IPS-20b (cell line): ENCODE data around the gene IFT43.

Source experiments
- H3K27ac ChIP-seq: one replicate; pipeline ENCODE4 v1.5.1; 2013; ENCODE audit warnings: low read length
- H3K27me3 ChIP-seq: 2 replicates; pipeline ENCODE4 v1.6.1; 2013; ENCODE audit warnings: mild to moderate bottlenecking, low read length, inconsistent platforms; ENCODE audit not compliant: insufficient read depth
- H3K36me3 ChIP-seq: 2 replicates; pipeline ENCODE4 v1.6.1; 2013; ENCODE audit warnings: low read depth, mild to moderate bottlenecking, inconsistent platforms, low read length, moderate library complexity; ENCODE audit not compliant: insufficient read depth
- H3K4me1 ChIP-seq: 2 replicates; pipeline ENCODE4 v1.6.1; 2013; ENCODE audit warnings: mild to moderate bottlenecking, control low read depth, inconsistent platforms, low read length, moderate library complexity; ENCODE audit not compliant: insufficient read depth
- H3K4me3 ChIP-seq: 2 replicates; pipeline ENCODE4 v1.5.1; 2013; ENCODE audit warnings: mild to moderate bottlenecking, low read length, inconsistent platforms
- H3K9ac ChIP-seq: 2 replicates; pipeline ENCODE4 v1.6.1; 2013; ENCODE audit warnings: low read depth, mild to moderate bottlenecking, inconsistent platforms, low read length, moderate library complexity
- H3K9me3 ChIP-seq: 2 replicates; pipeline ENCODE4 v1.6.1; 2013; ENCODE audit warnings: mild to moderate bottlenecking, low read depth, low read length, inconsistent platforms; ENCODE audit not compliant: insufficient read depth

IFT43 gene

DNA sequence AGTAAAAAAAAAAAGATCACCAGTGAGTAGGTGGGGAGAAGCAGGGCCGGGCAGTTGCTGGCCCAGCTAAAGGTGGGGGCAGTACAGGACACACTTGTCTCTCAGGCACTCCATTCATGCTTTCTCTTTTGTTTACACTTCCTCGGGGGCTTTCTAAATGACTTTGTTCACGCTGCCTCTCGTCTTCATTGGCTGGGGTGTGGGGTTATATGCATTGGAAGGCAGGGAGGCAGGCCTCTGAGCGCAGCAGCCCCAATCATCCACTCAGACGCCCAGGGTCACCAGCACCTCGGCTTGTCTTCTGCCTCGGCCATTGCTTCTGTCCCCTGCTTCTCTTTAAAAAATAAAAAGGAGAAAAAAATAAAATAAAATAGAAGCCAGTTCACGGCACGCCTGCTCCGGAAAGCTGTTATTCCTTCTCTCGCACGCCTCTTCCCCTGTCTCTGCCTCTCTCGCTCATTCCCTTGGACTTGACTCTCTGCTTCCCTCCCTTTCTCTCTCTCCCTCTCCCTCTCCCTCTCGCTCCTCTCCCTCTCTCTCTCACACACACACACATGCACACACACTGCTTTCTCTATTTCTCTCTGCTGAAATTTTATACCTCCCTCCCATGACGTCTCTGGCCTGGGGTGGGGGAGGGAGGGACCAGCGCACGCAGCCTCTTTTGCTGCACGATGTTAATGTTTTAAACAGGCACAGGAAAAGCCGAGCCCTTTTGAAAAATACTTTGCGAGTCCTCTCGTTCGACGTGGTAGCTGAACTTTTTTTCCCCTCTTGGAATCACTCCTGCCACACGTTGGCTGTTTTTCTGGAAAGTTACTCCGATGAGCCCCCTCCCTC lies 3.9 kb upstream of the IFT43 start, which contains the start of gene TGFB3:
TGFB3 (minus strand) TSS at position 570 of the 840 bp plus-strand sequence. CDS start 1,102 bp downstream, outside the sequence.
- Histone ChIP-seq H3K9ac (peak within 1 kb of the TSS; percentile 29; the same call in 1 of the 2 replicates), H3K4me1 (peaks cover 8% of the 10 kb centered on the region; the same call in 1 of the 2 replicates), H3K27ac (no peak within 1 kb of the TSS), H3K36me3 (no peaks in the 10 kb centered on the region), H3K4me3 (peak within 1 kb of the TSS; percentile 83), H3K27me3 (peaks cover 46% of the 10 kb centered on the region), H3K9me3 (no peaks in the 10 kb centered on the region)

DNA sequence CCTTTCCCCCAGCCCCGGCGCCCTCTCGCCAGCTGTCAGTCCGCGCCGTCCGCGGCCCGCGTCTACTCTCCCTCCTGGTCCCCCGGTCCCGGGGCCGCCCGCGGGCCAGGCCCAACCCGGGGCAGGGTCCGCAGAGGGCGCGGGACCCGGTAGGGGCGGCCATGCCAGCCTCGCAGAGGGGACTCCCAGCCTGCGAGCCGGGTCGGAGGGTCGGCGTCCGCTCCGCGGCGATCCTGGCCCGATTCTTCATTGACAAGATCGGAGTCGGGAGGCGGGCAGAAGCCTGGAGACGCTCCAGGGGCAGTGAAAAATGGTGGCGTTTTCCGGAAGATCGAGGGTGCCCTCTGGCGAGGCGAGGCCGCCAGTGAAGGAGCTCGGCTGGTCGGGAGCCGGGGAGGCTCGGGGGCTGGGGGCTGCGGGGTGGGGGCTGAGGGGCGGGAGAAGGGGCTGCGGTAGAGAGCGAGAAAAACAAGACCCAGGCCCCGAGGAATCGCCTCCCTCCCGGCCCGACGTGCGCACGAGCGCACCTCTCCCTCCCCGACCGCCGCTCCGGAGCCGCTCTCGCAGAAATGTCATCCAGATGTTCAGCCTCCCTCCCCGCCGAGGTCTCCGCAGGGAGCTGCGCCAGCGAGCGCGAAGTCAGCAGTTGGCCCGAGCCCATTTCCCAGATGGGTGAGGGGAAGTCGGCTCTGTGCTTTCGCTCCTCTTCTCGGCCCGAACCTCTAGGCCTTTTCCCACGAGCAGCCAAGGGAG lies 3.1 kb upstream of the IFT43 start:
- no peaks in the 10 kb centered on the region for H3K36me3 ChIP-seq
- no peaks in the 10 kb centered on the region for H3K9me3 ChIP-seq
- peaks cover 8% of the 10 kb centered on the region; the same call in 1 of the 2 replicates for H3K4me1 ChIP-seq
- peaks cover 46% of the 10 kb centered on the region for H3K27me3 ChIP-seq
- peak overlapping the region; percentile 29; the same call in 1 of the 2 replicates for H3K9ac ChIP-seq
- no peak overlapping the region for H3K27ac ChIP-seq
- peak overlapping the region; percentile 83 for H3K4me3 ChIP-seq

DNA sequence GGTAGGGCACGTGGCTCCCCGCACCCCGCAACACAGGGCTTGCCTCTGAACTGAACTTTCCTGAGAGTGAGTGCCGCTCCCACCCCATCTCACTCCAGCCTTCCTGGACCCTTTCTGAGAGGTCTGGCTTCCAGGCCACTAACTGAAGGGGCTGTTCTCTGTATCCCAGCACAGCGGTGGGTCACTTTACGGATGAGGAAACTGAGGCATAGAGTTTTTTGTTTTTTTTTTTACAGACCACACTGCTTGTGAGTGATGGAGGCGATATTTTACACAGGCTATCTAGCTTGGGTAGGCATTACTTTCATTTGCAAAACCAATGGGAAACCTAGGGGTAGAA lies 2.6 kb upstream of the IFT43 start:
- H3K36me3 ChIP-seq, result no peaks in the 10 kb centered on the region
- no peak overlapping the region for H3K9ac ChIP-seq
- peaks cover 8% of the 10 kb centered on the region; the same call in 1 of the 2 replicates for H3K4me1 ChIP-seq
- no peaks in the 10 kb centered on the region for H3K9me3 ChIP-seq
- H3K4me3 ChIP-seq, result peak overlapping the region; percentile 83
- no peak overlapping the region for H3K27ac ChIP-seq
- H3K27me3 ChIP-seq, result peaks cover 46% of the 10 kb centered on the region

DNA sequence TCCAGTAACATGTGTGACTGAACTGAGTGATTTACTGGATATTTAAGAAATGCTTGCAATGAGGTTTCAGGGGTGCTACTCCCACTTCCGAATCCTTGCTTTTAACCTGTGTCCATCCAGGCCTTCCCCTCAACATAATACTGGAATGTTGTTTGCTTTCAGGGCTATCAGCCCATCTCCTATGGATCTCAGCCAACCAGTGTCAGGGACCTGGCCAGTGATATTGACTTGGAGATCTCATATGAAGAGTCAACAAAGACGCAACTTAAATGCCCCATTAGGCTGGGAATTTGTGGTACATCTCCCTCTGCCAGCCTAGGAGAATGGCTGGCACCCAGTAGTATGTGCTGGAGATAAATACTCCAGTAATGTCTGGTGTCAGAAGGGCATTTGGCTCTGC lies 889 bp upstream of the IFT43 start:
- Histone ChIP-seq H3K27me3 (peaks cover 44% of the 10 kb centered on the region), H3K4me1 (peaks cover 8% of the 10 kb centered on the region; the same call in 1 of the 2 replicates), H3K9me3 (no peaks in the 10 kb centered on the region), H3K36me3 (0 out of 2 replicates have a peak, but pooled peaks cover 3% of the 10 kb centered on the region), H3K4me3 (no peak overlapping the region), H3K27ac (no peak overlapping the region), H3K9ac (no peak overlapping the region)

DNA sequence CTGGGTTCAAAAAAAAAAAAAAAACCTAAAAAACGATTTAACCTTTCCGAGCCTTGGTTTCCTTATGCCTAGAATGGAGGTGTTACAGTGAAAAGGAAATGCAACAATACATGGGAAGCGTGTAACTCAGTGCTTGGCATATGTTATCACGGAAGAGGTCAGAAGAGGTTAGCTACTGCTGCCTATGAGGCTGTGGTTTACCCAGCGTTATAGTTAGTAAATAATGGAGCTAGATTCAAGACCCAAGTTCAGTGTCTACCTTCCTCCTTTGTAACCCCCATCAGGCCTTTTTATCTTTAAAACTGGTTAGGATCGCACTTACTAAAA lies 839 bp downstream of the IFT43 start:
- Histone ChIP-seq H3K9ac (peak overlapping the region; percentile 83; the same call in 1 of the 2 replicates), H3K4me3 (peak overlapping the region; percentile 89), H3K36me3 (peaks cover 12% of the 10 kb centered on the region; the same call in 1 of the 2 replicates), H3K27me3 (peaks cover 27% of the 10 kb centered on the region), H3K9me3 (no peaks in the 10 kb centered on the region), H3K4me1 (peaks cover 4% of the 10 kb centered on the region; the same call in 1 of the 2 replicates), H3K27ac (no peak overlapping the region)

DNA sequence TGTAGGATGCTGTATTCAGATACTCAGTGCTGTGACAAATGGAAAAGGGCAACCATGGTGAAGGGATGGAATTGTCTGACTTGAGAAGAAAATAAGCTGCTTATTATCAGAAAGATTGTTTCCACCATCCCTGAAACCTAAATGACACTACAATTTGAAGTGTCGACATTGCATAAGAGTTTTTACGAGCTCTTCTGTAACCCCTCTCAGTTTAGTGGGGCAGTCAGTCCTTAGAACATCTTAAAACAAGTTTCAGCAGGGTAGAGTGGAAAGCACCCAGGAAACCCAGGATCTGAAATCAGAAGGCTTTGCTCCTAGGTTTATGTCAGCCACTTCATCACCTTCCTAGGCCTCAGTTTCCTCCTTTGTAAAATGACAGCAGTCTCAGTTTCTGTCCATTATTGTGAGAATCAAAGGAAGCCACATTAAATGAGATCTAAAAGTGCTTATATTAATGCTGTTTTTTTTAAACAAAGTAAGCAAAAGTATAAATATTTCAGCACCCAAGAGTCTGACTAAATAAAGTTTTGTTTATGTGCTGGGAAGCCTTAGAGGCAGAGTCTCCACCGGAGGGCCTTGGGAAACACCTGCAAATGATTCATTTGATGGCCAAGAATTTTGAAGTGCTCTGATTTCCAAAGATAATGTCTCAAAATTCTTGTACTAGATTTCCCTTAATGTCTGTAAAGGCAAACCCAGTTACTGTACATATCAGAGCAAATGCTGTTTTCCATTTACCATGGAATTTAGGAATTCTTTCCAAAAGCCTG lies 1.8 kb downstream of the IFT43 start:
- no peak overlapping the region for H3K9ac ChIP-seq
- H3K27ac ChIP-seq, result no peak overlapping the region
- peaks cover 26% of the 10 kb centered on the region for H3K27me3 ChIP-seq
- no peak overlapping the region for H3K4me3 ChIP-seq
- H3K4me1 ChIP-seq, result peaks cover 3% of the 10 kb centered on the region; the same call in 1 of the 2 replicates
- peaks cover 22% of the 10 kb centered on the region for H3K36me3 ChIP-seq
- no peaks in the 10 kb centered on the region for H3K9me3 ChIP-seq

DNA sequence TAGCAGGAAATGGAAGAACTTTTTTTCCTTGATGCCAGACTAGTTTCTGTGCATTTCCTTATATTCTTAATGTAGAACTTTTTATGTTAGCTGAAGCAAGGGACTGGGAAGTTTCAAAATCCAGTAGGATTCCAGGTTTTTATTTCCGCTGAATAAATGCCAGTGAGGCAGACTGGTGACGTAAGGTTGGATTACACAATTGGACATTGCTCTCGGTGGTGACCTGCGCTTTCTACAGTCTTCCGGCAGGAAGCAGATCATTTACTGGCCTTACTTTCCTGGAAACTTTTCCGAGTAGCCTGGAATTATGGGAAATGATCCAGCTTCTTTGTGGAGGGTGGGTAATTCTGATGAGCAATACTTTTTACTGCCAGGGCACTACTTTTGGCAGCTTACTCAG lies 3.6 kb downstream of the IFT43 start:
- Histone ChIP-seq H3K9me3 (no peaks in the 10 kb centered on the region), H3K9ac (no peak overlapping the region), H3K27me3 (peaks cover 11% of the 10 kb centered on the region), H3K36me3 (peaks cover 24% of the 10 kb centered on the region), H3K27ac (no peak overlapping the region), H3K4me1 (0 out of 2 replicates have a peak, but pooled peaks cover 3% of the 10 kb centered on the region), H3K4me3 (no peak overlapping the region)

DNA sequence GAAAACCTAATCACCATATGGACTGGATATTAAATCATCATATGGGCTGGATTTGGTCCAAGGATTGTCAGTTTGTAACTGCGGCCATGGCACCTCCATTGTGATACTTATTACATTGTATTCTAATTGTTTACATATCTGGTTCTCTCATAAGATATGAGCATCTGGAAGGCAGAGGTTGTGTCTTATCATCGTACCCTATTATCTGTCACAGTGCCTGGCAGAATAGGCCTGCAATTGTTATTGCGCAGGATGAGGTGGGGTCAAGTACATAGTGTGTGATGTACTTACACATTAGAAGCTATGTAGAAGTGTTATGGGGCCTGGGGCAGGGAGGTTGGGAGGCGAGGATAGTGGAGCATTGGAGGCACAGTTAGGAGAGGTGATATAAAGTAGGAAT lies 4.7 kb downstream of the IFT43 start:
- H3K4me1 ChIP-seq, result 0 out of 2 replicates have a peak, but pooled peaks cover 3% of the 10 kb centered on the region
- H3K9me3 ChIP-seq, result no peaks in the 10 kb centered on the region
- H3K36me3 ChIP-seq, result peaks cover 27% of the 10 kb centered on the region
- no peak overlapping the region for H3K4me3 ChIP-seq
- no peak overlapping the region for H3K27ac ChIP-seq
- no peaks in the 10 kb centered on the region for H3K27me3 ChIP-seq
- H3K9ac ChIP-seq, result no peak overlapping the region

DNA sequence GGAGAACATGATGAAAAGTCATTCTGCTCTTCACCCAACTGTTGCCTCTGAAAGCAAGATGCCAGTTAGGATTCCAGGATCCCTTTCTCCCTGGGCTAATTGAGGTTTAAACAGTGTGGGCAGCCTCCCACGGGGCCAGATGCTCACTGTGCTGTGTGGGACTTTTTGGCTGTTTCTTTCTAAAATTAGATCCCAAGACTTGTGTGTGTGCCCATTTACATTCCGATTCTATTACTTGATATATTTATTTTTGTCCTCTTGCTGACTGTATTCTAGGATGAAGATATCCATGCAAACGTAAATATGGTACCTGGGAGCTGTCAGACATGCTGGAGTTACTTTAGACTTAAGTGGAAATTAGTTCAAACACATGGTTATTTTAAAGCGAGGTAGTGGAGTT lies 6.2 kb downstream of the IFT43 start:
- Histone ChIP-seq H3K27ac (no peak overlapping the region), H3K4me3 (no peak overlapping the region), H3K9ac (no peak overlapping the region), H3K9me3 (no peaks in the 10 kb centered on the region), H3K36me3 (peaks cover 40% of the 10 kb centered on the region), H3K4me1 (no peaks in the 10 kb centered on the region), H3K27me3 (no peaks in the 10 kb centered on the region)

DNA sequence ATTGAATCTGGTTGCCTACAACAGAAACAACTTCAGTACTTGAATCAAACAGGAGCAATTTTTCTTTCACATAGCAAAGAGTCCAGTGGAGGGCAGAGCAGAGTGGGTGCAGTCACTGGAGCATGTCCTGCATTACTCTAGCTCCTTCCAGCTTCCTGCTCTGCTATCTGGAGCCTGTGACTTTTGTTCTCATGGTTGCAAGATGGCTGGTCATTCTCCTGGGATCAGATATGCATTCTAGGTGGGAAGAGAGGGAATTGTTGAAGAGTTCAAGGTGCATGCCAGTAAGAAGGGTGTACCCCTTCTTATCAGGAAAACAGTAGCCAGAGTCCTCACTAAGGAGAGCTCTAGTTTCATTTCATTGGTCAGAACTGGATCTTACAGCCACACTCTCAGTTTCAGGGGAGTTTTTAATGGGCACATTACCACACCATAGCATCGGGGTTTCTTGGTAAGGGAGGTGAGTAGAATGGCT lies 8.0 kb downstream of the IFT43 start:
- H3K4me3 ChIP-seq, result no peak overlapping the region
- no peak overlapping the region for H3K27ac ChIP-seq
- H3K36me3 ChIP-seq, result peaks cover 47% of the 10 kb centered on the region
- no peaks in the 10 kb centered on the region for H3K4me1 ChIP-seq
- no peak overlapping the region for H3K9ac ChIP-seq
- no peaks in the 10 kb centered on the region for H3K27me3 ChIP-seq
- no peaks in the 10 kb centered on the region for H3K9me3 ChIP-seq

DNA sequence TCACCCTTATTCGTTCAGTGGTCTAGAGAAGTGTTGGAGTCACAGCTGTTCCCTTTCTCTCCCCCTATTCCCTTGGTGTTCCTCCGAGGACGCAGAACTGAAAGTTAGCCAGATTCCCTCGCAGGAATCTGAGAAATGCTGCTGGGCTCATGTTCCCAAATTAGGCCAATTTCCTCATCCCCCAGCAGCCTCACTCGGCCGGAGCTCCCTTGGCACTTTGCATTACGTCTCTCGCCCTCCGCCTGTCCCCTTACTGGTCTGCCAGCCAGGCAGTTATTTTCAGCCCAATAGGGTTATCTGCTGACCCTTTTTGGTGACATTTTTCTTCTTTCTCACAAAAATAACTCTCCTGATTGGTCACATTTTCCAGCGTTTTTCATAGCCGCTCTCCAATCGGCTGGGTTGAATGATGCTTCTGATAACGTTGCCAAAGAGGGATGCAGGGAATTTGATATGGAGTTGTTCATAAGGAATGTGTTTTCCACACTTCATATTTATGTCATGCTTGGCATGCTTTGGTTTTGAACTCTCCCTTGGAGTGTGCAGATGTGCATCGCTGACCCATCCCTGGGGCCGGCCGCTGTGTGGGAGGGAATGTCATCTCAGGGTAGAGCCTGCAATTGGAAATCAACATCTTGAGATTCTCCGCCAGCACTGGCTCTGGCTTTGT lies 9.9 kb downstream of the IFT43 start:
- Histone ChIP-seq H3K4me3 (no peak overlapping the region), H3K9ac (no peak overlapping the region), H3K9me3 (no peaks in the 10 kb centered on the region), H3K36me3 (peaks cover 40% of the 10 kb centered on the region), H3K4me1 (no peaks in the 10 kb centered on the region), H3K27me3 (no peaks in the 10 kb centered on the region), H3K27ac (no peak overlapping the region)
